ENCODE results near the gene ZNF334.

- TF ChIP-seq CTCF (IDR thresholded peaks at IDR 0.05) (no peak), POLR2A (IDR thresholded peaks at IDR 0.05) (no peak), POLR2AphosphoS5 (IDR thresholded peaks at IDR 0.05; ENCODE audit: insufficient read depth in 1 of 2, low read depth in 1 of 2) (no peak)
Measured at GRCh38 chr20:46484954-46485353, 28.4 kb downstream of the ZNF334 start.

Data from vagina (tissue), 2 donors.